ENCODE data around the gene MCC. TPM values are rescaled to one million over a fixed set of nuclear protein-coding genes. Genes with fewer than 3 reads are reported as not detected.

Gene MCC
- total RNA-seq, 1 experiment from 2014 or later: 0.10 TPM

GRCh38 chr5:113338628-113339027, 149.6 kb downstream of the MCC start:
- DNase-seq (ENCODE audit: low spot score): no peak
- in situ Hi-C loops (cut with HindIII; ENCODE audit: low sequenced_read_pairs): no loop called here

- in situ Hi-C loops (cut with HindIII; ENCODE audit: low sequenced_read_pairs): no loop called here
- no peak for DNase-seq (ENCODE audit: low spot score)
Observed at GRCh38 chr5:113337515-113338415, 150.5 kb downstream of the MCC start.

- in situ Hi-C loops (cut with HindIII; ENCODE audit: low sequenced_read_pairs): no loop called here
- DNase-seq (ENCODE audit: low spot score): peak; percentile 25
Observed at GRCh38 chr5:113336975-113337374, 151.3 kb downstream of the MCC start.

- in situ Hi-C loops (cut with HindIII; ENCODE audit: low sequenced_read_pairs): no loop called here
Observed at GRCh38 chr5:113333411-113333810, 154.8 kb downstream of the MCC start.

GRCh38 chr5:113331209-113331551, 157.1 kb downstream of the MCC start:
- DNase-seq (ENCODE audit: low spot score): no peak
- in situ Hi-C loops (cut with HindIII; ENCODE audit: low sequenced_read_pairs): no loop called here

More at GRCh38 chr5:113333411-113333810, 154.8 kb downstream of the MCC start:
- no peak for DNase-seq (ENCODE audit: low spot score)

- peak; percentile 4 for DNase-seq (ENCODE audit: low spot score)
Observed at GRCh38 chr5:113330533-113331208, 157.6 kb downstream of the MCC start.

GRCh38 chr5:113329981-113330380, 158.3 kb downstream of the MCC start:
- in situ Hi-C loops (cut with HindIII; ENCODE audit: low sequenced_read_pairs): no loop called here
- no peak for DNase-seq (ENCODE audit: low spot score)

More at GRCh38 chr5:113330533-113331208, 157.6 kb downstream of the MCC start:
- in situ Hi-C loops (cut with HindIII; ENCODE audit: low sequenced_read_pairs): no loop called here

- in situ Hi-C loops (cut with HindIII; ENCODE audit: low sequenced_read_pairs): no loop called here
Observed at GRCh38 chr5:113325054-113325453, 163.2 kb downstream of the MCC start.

GRCh38 chr5:113321276-113321675, 167.0 kb downstream of the MCC start:
- in situ Hi-C loops (cut with HindIII; ENCODE audit: low sequenced_read_pairs): no loop called here
- DNase-seq (ENCODE audit: low spot score): no peak

More at GRCh38 chr5:113325054-113325453, 163.2 kb downstream of the MCC start:
- DNase-seq (ENCODE audit: low spot score): no peak

GRCh38 chr5:113320273-113320780, 167.9 kb downstream of the MCC start:
- DNase-seq (ENCODE audit: low spot score): no peak
- in situ Hi-C loops (cut with HindIII; ENCODE audit: low sequenced_read_pairs): no loop called here

- no peak for DNase-seq (ENCODE audit: low spot score)
- in situ Hi-C loops (cut with HindIII; ENCODE audit: low sequenced_read_pairs): no loop called here
Observed at GRCh38 chr5:113319256-113320053, 168.8 kb downstream of the MCC start.

- DNase-seq (ENCODE audit: low spot score): no peak
- in situ Hi-C loops (cut with HindIII; ENCODE audit: low sequenced_read_pairs): no loop called here
Observed at GRCh38 chr5:113317636-113318035, 170.6 kb downstream of the MCC start.

GRCh38 chr5:113311301-113311700, 177.0 kb downstream of the MCC start:
- no peak for DNase-seq (ENCODE audit: low spot score)
- in situ Hi-C loops (cut with HindIII; ENCODE audit: low sequenced_read_pairs): no loop called here

- in situ Hi-C loops (cut with HindIII; ENCODE audit: low sequenced_read_pairs): no loop called here
- DNase-seq (ENCODE audit: low spot score): no peak
Observed at GRCh38 chr5:113302120-113302519, 186.1 kb downstream of the MCC start.

GRCh38 chr5:113299591-113299990, 188.7 kb downstream of the MCC start:
- DNase-seq (ENCODE audit: low spot score): no peak
- in situ Hi-C loops (cut with HindIII; ENCODE audit: low sequenced_read_pairs): no loop called here

- in situ Hi-C loops (cut with HindIII; ENCODE audit: low sequenced_read_pairs): no loop called here
- DNase-seq (ENCODE audit: low spot score): no peak
Observed at GRCh38 chr5:113296676-113297075, 191.6 kb downstream of the MCC start.

GRCh38 chr5:113295111-113295539, 193.1 kb downstream of the MCC start:
- DNase-seq (ENCODE audit: low spot score): no peak
- in situ Hi-C loops (cut with HindIII; ENCODE audit: low sequenced_read_pairs): no loop called here

GRCh38 chr5:113294311-113295110, 193.7 kb downstream of the MCC start:
- DNase-seq (ENCODE audit: low spot score): peak; percentile 42
- in situ Hi-C loops (cut with HindIII; ENCODE audit: low sequenced_read_pairs): no loop called here

- no peak for DNase-seq (ENCODE audit: low spot score)
- in situ Hi-C loops (cut with HindIII; ENCODE audit: low sequenced_read_pairs): no loop called here
Observed at GRCh38 chr5:113293975-113294310, 194.3 kb downstream of the MCC start.
